NB4 (cell line): ENCODE measurements around the gene HCN2.

Experiments
- DNase-seq: peaks from one replicate; pipeline ENCODE4 v3.0.0; 2010; ENCODE audit warnings: low read depth
- H3K4me3 ChIP-seq: one replicate; pipeline ENCODE4 v1.5.1; 2011; ENCODE audit warnings: mild to moderate bottlenecking, low read depth, low read length, moderate library complexity
- MAX ChIP-seq: IDR thresholded peaks from 2 replicates; pipeline ENCODE4 v1.6.1; 2011; ENCODE audit warnings: low read depth, low read length
- MYC ChIP-seq: IDR thresholded peaks from 2 replicates; pipeline ENCODE4 v1.6.1; 2011; ENCODE audit warnings: low read depth, low read length
- POLR2A ChIP-seq: IDR thresholded peaks from 2 replicates; pipeline ENCODE4 v1.6.1; 2011; ENCODE audit warnings: mild to moderate bottlenecking; ENCODE audit not compliant: insufficient read length; ENCODE audit errors: extremely low read depth
- TF ChIP-seq, protein P1 (sequence below): IDR thresholded peaks from one replicate; pipeline ENCODE4 v1.5.1; 2012; ENCODE audit warnings: low read depth, low read length

Gene HCN2

DNA sequence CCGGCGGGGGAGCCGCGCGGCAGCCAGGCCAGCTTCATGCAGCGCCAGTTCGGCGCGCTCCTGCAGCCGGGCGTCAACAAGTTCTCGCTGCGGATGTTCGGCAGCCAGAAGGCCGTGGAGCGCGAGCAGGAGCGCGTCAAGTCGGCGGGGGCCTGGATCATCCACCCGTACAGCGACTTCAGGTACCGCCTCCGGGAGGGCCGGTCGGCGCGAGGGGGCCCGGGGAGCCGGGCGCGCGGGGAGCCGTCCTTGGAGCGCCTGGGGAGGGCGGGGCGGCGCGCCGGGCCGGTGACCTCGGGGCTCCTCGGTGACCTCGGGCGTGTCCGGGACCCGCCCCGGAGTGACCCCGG, 690 bp downstream of the HCN2 start:
- TF ChIP-seq, protein P1, sequence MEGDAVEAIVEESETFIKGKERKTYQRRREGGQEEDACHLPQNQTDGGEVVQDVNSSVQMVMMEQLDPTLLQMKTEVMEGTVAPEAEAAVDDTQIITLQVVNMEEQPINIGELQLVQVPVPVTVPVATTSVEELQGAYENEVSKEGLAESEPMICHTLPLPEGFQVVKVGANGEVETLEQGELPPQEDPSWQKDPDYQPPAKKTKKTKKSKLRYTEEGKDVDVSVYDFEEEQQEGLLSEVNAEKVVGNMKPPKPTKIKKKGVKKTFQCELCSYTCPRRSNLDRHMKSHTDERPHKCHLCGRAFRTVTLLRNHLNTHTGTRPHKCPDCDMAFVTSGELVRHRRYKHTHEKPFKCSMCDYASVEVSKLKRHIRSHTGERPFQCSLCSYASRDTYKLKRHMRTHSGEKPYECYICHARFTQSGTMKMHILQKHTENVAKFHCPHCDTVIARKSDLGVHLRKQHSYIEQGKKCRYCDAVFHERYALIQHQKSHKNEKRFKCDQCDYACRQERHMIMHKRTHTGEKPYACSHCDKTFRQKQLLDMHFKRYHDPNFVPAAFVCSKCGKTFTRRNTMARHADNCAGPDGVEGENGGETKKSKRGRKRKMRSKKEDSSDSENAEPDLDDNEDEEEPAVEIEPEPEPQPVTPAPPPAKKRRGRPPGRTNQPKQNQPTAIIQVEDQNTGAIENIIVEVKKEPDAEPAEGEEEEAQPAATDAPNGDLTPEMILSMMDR, result no peak
- no peak for TF ChIP-seq MAX
- TF ChIP-seq MYC, result no peak
- TF ChIP-seq POLR2A, result no peak
- H3K4me3 ChIP-seq, result no peak overlapping the region
- no peak for DNase-seq

GRCh38 chr19:590750-591098, 1.0 kb downstream of the HCN2 start:
- H3K4me3 ChIP-seq, result no peak overlapping the region
- DNase-seq, result no peak
- TF ChIP-seq MAX, result no peak
- TF ChIP-seq POLR2A, result no peak
- no peak for TF ChIP-seq MYC
- TF ChIP-seq, protein P1, result no peak

DNA sequence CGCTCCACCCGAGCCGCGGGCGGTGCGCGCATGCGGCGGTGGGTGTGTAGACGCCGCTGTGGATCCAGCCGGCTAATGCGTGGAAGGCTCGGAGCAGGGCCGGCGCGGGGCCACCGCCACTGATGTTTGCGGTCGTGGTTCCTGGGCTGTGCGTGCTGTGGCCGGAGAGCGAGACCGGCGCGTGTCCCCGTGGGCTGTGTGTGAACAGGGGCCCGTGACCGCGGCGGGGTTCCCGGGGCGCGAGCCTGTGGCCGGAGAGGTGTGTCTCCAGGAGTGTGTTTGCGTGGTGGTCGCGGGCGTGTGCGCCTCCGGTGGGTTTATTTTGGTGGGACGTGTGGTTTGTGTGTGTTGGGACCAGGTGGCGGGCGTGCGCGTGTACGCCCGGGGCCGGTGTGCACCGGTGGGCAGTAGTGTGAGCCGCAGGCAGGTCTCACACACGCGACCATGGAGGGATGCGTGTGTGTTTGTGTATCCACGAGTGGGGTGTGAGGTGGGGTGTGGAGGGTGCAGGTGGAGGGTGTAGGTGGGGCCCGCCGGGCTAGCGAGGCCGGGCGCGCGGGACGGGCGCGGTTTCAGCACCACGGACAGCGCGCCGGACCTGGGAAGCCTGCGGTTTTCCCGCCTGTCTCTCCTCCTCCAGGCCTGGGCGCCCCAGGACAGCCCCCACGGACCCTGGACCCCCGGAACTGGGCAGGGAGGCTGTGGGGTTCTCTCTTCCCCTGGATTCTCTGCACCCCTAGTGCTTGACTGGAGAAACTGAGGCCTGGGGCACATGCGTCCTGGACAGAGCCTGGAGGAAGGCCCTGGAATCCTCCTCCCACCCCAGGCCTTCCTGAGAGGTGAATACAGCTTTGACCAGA, 1.6 kb downstream of the HCN2 start:
- TF ChIP-seq MYC (no peak), POLR2A (no peak), MAX (no peak)
- TF ChIP-seq, protein P1, result no peak
- DNase-seq, result no peak
- H3K4me3 ChIP-seq, result no peak overlapping the region

GRCh38 chr19:592101-592500, 2.4 kb downstream of the HCN2 start:
- H3K4me3 ChIP-seq, result no peak overlapping the region
- no peak for TF ChIP-seq MAX
- no peak for TF ChIP-seq MYC
- TF ChIP-seq, protein P1, result no peak
- TF ChIP-seq POLR2A, result no peak
- DNase-seq, result no peak

GRCh38 chr19:593055-593454, 3.4 kb downstream of the HCN2 start:
- no peak for DNase-seq
- TF ChIP-seq MAX (no peak), MYC (no peak), POLR2A (no peak)
- TF ChIP-seq, protein P1, result no peak
- H3K4me3 ChIP-seq, result no peak overlapping the region
